HG02763 (cell line): ENCODE measurements around the gene SPATA31A7.
"Not testable (repeated sequence)": the region's sequence is repeated elsewhere in the genome, so short reads cannot be mapped to it uniquely, and the experiment has no call there.

Experiments
- ATAC-seq: cut with Tn5 transposase; IDR thresholded peaks from one replicate; pipeline ENCODE4 v1.9.1; 2021; ENCODE audit warnings: mild to moderate bottlenecking, moderate library complexity; ENCODE audit not compliant: unreplicated experiment

SPATA31A7 gene

GRCh38 chr9:61189736-61190135 lies at the start of gene SPATA31A7:
Gene SPATA31A7 (plus strand): TSS chr9:61190036. CDS start chr9:61190065, 29 bp downstream.
- ATAC-seq = not testable (repeated sequence)

GRCh38 chr9:61226438-61226837 lies 36.6 kb downstream of the SPATA31A7 start:
- not testable (repeated sequence) for ATAC-seq
